ENCODE data around the gene SLC27A2.

DNA sequence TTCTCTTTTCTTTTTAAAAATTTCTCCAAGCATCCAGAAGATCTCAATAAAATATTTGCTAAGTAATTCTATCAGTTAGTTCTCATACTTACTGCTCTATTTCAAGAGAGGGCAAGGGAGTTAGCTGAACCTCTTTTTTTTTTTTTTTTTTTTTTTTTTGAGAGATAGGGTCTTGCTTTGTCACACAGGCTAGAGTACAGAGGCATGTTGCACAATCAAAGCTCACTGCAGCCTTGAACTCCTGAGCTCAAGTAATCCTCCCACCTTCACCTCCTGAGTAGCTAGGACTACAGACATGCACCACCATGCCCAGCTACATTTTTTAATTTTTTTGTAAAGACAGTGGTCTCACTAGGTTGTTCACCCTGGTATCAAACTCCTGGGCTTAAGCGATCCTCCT is 62.2 kb downstream of the SLC27A2 start:
- no peak for TF ChIP-seq EZH2phosphoT487 (IDR thresholded peaks at IDR 0.05; ENCODE audit: insufficient read depth, low read depth)
- TF ChIP-seq EZH2 (IDR thresholded peaks at IDR 0.05; ENCODE audit: insufficient read depth, poor library complexity, severe bottlenecking), result no peak
